HG03565 (cell line): ENCODE results near the gene TRPV6.

Source experiments
- ATAC-seq: cut with Tn5 transposase; IDR thresholded peaks from one replicate; pipeline ENCODE4 v1.9.1; 2021; ENCODE audit warnings: mild to moderate bottlenecking, moderate library complexity; ENCODE audit not compliant: unreplicated experiment

The TRPV6 gene

DNA sequence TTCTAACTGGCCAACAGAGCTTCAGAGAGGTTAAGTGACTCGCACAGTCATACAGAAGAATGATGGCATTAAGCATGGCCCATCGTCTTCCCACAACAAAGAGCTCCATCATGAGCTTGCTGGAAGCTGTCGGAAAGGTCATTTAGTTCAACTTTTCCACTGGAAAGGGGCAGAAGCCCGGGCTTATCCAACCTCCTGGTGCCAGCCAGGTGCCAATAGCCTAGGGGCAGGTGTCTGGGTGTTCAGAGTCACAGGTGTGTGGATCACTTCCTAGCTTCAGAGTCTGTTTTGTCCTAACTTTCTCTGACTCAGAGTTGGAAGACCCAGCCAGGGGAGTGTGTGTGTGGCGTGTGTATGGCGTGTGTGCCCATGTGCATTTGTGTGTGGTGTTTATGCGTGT, 1.3 kb upstream of the TRPV6 start:
- ATAC-seq = no peak

GRCh38 chr7:142884286-142884640, 1.3 kb downstream of the TRPV6 start:
- ATAC-seq = no peak

DNA sequence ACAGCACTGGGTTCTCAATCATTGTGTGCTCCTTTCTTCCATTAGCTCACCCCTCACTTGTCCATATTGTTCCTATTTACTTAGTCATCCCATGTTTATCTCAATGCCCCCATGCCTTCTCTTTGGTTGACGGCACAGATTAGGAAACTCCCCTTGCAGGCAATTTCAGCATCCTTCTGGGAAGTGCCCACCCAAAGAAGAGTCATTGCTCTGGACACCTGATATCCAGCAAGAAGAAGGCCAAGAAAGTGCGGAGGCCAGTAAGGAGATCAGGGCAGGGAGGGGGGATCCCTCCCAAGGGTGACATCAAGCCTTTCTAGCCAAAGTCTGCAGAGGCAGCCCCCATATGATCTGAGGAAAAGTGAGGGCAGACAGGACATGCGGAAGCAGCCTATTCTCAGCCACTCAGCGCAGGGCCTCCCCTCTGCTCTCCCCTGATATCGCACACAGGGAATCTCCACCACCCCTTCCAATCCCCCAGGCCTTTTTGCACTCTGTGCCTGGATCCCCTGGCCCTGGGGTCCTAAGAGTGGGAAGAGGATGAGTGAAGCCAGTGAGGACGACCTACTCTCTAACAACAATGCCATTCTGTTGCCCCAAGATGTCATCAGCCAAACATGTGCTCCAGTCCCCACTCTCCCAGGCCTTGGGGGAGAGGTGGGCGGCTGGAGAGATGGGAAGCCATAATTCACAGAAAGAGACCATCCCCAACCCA, 1.8 kb downstream of the TRPV6 start:
- ATAC-seq = no peak

DNA sequence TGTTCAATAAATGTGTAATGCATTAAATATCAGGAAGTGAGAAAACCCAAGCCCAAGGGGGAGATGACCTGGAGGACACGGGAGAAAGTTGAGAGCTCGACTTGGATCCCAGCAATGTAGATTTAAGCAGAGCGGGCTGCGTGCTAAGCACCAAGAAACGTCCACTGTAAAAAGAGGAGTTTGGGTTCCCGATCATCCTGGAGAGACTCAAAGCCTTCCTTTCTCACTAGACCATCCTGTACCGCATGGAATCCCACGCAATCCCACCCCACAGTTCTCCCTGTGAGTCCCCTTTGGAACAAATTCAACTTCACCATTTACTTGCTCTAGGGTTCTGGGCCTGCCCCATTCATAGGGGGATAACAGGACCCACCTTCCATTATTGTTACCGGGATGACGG, 2.4 kb downstream of the TRPV6 start:
- ATAC-seq = no peak

GRCh38 chr7:142882338-142882678, 3.2 kb downstream of the TRPV6 start:
- ATAC-seq = no peak

GRCh38 chr7:142881586-142882337, 3.8 kb downstream of the TRPV6 start:
- ATAC-seq = peak; percentile 45

GRCh38 chr7:142880876-142881505, 4.6 kb downstream of the TRPV6 start:
- peak; percentile 43 for ATAC-seq

DNA sequence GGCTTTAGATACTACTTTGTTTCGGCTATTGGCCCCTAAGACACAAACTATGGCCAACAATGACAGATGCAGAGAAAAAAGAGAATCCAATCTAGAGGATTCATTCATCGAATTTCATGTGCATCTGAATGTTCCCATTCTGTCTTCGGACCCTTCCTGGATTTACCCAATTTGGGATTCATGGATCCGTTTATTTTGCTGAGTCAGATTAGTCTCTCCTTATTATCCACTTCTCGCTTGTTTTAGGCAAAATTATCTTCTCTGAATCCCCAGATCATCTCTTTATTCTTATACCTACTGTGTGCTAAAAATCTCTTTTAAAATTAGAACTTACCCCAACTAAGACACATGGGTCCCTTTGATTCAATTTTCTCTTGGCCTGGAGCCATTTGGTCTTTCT, 6.5 kb downstream of the TRPV6 start:
- no peak for ATAC-seq

DNA sequence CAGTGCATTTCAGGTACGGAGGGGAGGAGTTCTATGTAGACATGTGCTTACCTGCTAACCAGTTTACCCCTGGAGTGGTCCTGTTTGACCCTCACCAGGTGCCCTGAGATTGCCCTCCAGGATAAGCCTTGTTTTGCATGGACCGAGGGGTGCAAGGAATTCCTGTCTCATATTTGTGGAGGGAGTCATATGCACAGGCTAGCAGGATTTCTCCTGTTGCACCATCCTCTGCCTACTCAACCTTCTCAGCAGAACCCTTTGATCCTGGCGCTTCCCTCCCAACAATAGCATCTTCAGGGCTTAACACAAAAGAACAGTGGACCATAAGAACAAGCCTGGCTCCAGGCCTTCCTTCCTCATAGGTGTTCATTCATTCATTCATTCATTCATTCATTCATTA, 7.2 kb downstream of the TRPV6 start:
- ATAC-seq = no peak

- no peak for ATAC-seq
These were observed 8.3 kb downstream of the TRPV6 start for GRCh38 chr7:142876991-142877910.

GRCh38 chr7:142876236-142876960, 9.1 kb downstream of the TRPV6 start:
- ATAC-seq = no peak

DNA sequence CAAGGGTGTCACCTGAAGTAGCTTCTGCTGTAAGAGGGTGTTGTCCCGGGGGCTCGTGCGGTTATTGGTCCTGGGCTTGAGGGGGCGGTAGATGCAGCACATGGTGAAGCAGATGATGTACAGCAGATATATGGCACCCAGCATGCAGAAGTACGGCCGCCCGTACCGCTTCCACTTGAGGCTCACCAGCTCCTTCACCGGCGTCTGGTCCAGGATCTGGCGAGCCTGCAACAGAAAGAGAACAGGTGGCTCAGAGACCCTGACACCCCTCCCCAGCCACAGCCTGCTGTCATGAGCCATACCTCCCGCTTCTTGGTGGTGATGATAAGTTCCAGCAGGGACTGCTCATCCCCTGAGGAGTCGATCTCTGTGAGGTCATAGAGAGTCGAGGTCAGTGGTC, 10.1 kb downstream of the TRPV6 start:
- no peak for ATAC-seq

DNA sequence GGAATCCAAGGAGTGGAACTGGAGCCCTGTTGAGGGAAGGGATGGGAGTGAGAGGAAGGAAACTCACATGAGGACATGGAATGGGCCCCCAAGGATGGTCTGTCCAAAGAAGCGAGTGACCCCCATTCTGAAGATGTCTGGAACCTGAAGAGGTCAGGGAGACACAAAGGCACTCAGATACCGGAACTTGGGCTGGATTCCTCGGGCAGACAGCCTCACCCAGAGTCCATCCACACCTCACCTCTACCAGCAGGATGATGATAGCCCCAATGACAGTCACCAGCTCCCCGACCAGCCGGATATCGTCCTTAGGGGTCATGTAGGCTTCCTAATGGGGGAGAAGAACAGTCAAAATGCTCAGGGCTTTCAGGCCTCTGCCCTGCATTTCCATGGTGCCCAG, 10.7 kb downstream of the TRPV6 start:
- no peak for ATAC-seq

DNA sequence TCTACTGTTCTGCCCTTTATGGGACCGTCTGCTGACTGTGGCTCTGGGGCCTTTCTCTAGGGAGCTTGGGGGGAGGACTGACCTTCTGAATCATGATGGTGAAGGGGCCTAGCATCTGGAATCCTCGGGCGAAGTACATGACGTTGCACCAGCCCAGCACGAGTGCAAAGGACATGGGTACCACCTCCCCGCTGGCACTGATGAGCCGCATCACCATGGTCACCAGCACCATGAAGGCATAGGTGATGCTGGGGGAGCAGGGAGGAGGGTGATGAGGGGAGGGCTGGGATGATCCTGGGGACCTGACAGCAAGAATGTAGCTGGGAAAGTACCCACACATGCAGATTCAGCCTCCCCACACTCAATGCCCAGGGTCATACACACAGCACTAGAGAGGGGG, 11.1 kb downstream of the TRPV6 start:
- ATAC-seq = no peak

GRCh38 chr7:142873871-142874270, 11.7 kb downstream of the TRPV6 start:
- no peak for ATAC-seq

- peak; percentile 71 for ATAC-seq
These were observed 12.2 kb downstream of the TRPV6 start for GRCh38 chr7:142873281-142873784.

GRCh38 chr7:142872106-142872675, 13.4 kb downstream of the TRPV6 start:
- ATAC-seq = no peak

GRCh38 chr7:142871260-142872105, 14.1 kb downstream of the TRPV6 start:
- no peak for ATAC-seq
